Testis (tissue), 3 donors: ENCODE measurements around the gene CHST9. TPM values are rescaled to one million over a fixed set of nuclear protein-coding genes. Genes with fewer than 3 reads are reported as not detected.
A peak's percentile ranks its signal among the peaks of the same experiment; 100 is the strongest.

Source experiments
- DNase-seq: peaks from one replicate; pipeline ENCODE4 v3.0.0-alpha.2; 2019
- H3K27ac ChIP-seq, 2 donors: fragments of 200-600 bp; sonication (generic); one replicate each; pipeline ENCODE4 v1.5.1; 2019
- H3K27me3 ChIP-seq: fragments of 200-600 bp; sonication (generic); one replicate; pipeline ENCODE4 v1.5.1; 2019
- H3K36me3 ChIP-seq: fragments of 200-600 bp; sonication (generic); one replicate; pipeline ENCODE4 v1.5.1; 2017; ENCODE audit warnings: low read depth; ENCODE audit errors: missing control alignments
- H3K4me1 ChIP-seq: fragments of 200-600 bp; sonication (generic); one replicate; pipeline ENCODE4 v1.5.1; 2019
- H3K4me3 ChIP-seq, 2 donors: fragments of 200-600 bp; sonication (generic); one replicate each; pipeline ENCODE4 v1.5.1; 2017 to 2019
- H3K9me3 ChIP-seq: fragments of 200-600 bp; sonication (generic); one replicate; pipeline ENCODE4 v1.5.1; 2017
- CTCF ChIP-seq, 3 experiments: fragments of 450-650 bp in 2 of 3; fragments of 200-600 bp in 1 of 3; sonication (generic) in 1 of 3; IDR thresholded peaks; one replicate each; pipeline ENCODE4 v1.5.1; 2016 to 2019; ENCODE audit warnings: antibody characterized with exemption in 3 of 3, mild to moderate bottlenecking in 2 of 3, moderate library complexity in 1 of 3
- POLR2A ChIP-seq: fragments of 450-650 bp; IDR thresholded peaks from one replicate; pipeline ENCODE4 v1.6.1; 2017; ENCODE audit warnings: antibody characterized with exemption, mild to moderate bottlenecking, moderate library complexity
- WGBS, 2 donors: methylation state at CpG; one replicate each; pipeline ENCODE4 v1.1.5; 2018; 5-methylcytosine and 5-hydroxymethylcytosine counted together
- intact Hi-C: fragments of 100-400 bp; cut with DNase I; formaldehyde crosslinking; loops from one replicate; pipeline ENCODE4 v1.15.1; 2023; ENCODE audit warnings: low total_unique reads
- polyA plus RNA-seq: library from polyadenylated mRNA; stranded (reverse); fragments of 350-450 nt; fragmentation: Illumina TruSeq; extraction: RNeasy Lipid Tissue Mini Kit (QIAGEN cat#74804); gene quantifications from one replicate; pipeline ENCODE4 v1.2.3, GENCODE V29; 2014; ENCODE audit warnings: low read depth, low replicate concordance; ENCODE audit not compliant: insufficient read depth
- total RNA-seq, 2 donors: library from RNA; depleted of rRNA; stranded (reverse); fragments of >200 nt; gene quantifications; one replicate each; pipeline ENCODE4 v1.2.3, GENCODE V29; 2016

Gene CHST9
- total and polyA plus RNA-seq, 3 donors from 2014 or later, result 9.6 to 25.5 (median 20.9) TPM

GRCh38 chr18:26948703-26949102 is 236.4 kb downstream of the CHST9 start:
- no peaks in the 10 kb centered on the region for H3K9me3 ChIP-seq
- H3K27me3 ChIP-seq, result no peaks in the 10 kb centered on the region
- H3K4me3 ChIP-seq, result no peak overlapping the region
- TF ChIP-seq CTCF (IDR thresholded peaks at IDR 0.05) (no peak), POLR2A (no peak)
- H3K4me1 ChIP-seq, result no peaks in the 10 kb centered on the region
- H3K36me3 ChIP-seq, result no peaks in the 10 kb centered on the region
- WGBS, 2 donors, result 88 to 90% methylated on average over 4 of the region's 4 CpGs
- no peak overlapping the region for H3K27ac ChIP-seq
- no peak for DNase-seq
- intact Hi-C loops, result no loop called here

- H3K36me3 ChIP-seq, result no peaks in the 10 kb centered on the region
- no peak for DNase-seq
- 84 to 85% methylated on average over 3 of the region's 3 CpGs for WGBS, 2 donors
- no peak overlapping the region for H3K4me3 ChIP-seq
- H3K4me1 ChIP-seq, result peaks cover 6% of the 10 kb centered on the region
- TF ChIP-seq POLR2A (no peak), CTCF (IDR thresholded peaks at IDR 0.05) (no peak)
- no peaks in the 10 kb centered on the region for H3K27me3 ChIP-seq
- no peaks in the 10 kb centered on the region for H3K9me3 ChIP-seq
- no peak overlapping the region for H3K27ac ChIP-seq
- intact Hi-C loops, result no loop called here
Observed at GRCh38 chr18:26943906-26944305, 241.2 kb downstream of the CHST9 start.

- no peaks in the 10 kb centered on the region for H3K27me3 ChIP-seq
- H3K9me3 ChIP-seq, result no peaks in the 10 kb centered on the region
- H3K36me3 ChIP-seq, result no peaks in the 10 kb centered on the region
- peak; percentile 37 for DNase-seq
- TF ChIP-seq CTCF (IDR thresholded peaks at IDR 0.05) (no peak), POLR2A (no peak)
- no peak overlapping the region for H3K4me3 ChIP-seq
- intact Hi-C loops, result no loop called here
- no peak overlapping the region for H3K27ac ChIP-seq
- H3K4me1 ChIP-seq, result peaks cover 6% of the 10 kb centered on the region
- 34 to 53% methylated on average over 6 of the region's 6 CpGs for WGBS, 2 donors
Observed at GRCh38 chr18:26941584-26941983, 243.5 kb downstream of the CHST9 start.

GRCh38 chr18:26940744-26941398 is 244.2 kb downstream of the CHST9 start:
- Histone ChIP-seq H3K27ac (no peak overlapping the region), H3K4me1 (peaks cover 6% of the 10 kb centered on the region), H3K9me3 (no peaks in the 10 kb centered on the region), H3K4me3 (no peak overlapping the region), H3K36me3 (no peaks in the 10 kb centered on the region), H3K27me3 (no peaks in the 10 kb centered on the region)
- no peak for TF ChIP-seq POLR2A
- WGBS, 2 donors, result 81% methylated on average over 5 of the region's 5 CpGs
- intact Hi-C loops, result no loop called here
- no peak for DNase-seq

GRCh38 chr18:26931659-26932058 is 253.4 kb downstream of the CHST9 start:
- no peak for DNase-seq
- Histone ChIP-seq H3K36me3 (no peaks in the 10 kb centered on the region), H3K4me3 (no peak overlapping the region), H3K27ac (no peak overlapping the region), H3K27me3 (no peaks in the 10 kb centered on the region), H3K4me1 (no peaks in the 10 kb centered on the region), H3K9me3 (no peaks in the 10 kb centered on the region)
- no peak for TF ChIP-seq POLR2A
- TF ChIP-seq CTCF (IDR thresholded peaks at IDR 0.05), result no peak
- intact Hi-C loops, result no loop called here
- WGBS, 2 donors, result 84 to 86% methylated on average over 2 of the region's 2 CpGs
